K562 (cell line): ENCODE results near the gene DOCK8. TPM values are rescaled to one million over a fixed set of nuclear protein-coding genes. Genes with fewer than 3 reads are reported as not detected.
A peak's percentile ranks its signal among the peaks of the same experiment; 100 is the strongest.

ENCODE experiments used
- ARID1B ChIP-seq: fragments of 450-650 bp; IDR thresholded peaks from 2 replicates; pipeline ENCODE4 v1.6.1; 2016; ENCODE audit warnings: antibody characterized with exemption, mild to moderate bottlenecking, inconsistent platforms
- BCLAF1 ChIP-seq, 2 experiments: fragments of 450-650 bp in 1 of 2; IDR thresholded peaks; 2 replicates each; pipeline ENCODE4 v1.6.1; 2011 to 2017; ENCODE audit warnings: low read depth in 2 of 2, antibody characterized with exemption in 1 of 2, borderline replicate concordance in 1 of 2, low read length in 1 of 2, mild to moderate bottlenecking in 1 of 2, mixed read lengths in 1 of 2; ENCODE audit not compliant: control insufficient read depth in 1 of 2
- DEAF1 ChIP-seq: fragments of 450-650 bp; formaldehyde crosslinking; IDR thresholded peaks from 2 replicates; pipeline ENCODE4 v1.4.0; 2020; ENCODE audit warnings: mild to moderate bottlenecking, moderate library complexity
- EP300 ChIP-seq: IDR thresholded peaks from 2 replicates; pipeline ENCODE4 v1.6.1; 2012; ENCODE audit warnings: low read length, improper control_type of control experiment
- FOXA1 ChIP-seq: fragments of 450-650 bp; IDR thresholded peaks from 2 replicates; pipeline ENCODE4 v1.6.1; 2016; ENCODE audit warnings: mild to moderate bottlenecking, borderline replicate concordance
- POLR3G ChIP-seq: IDR thresholded peaks from 2 replicates; pipeline ENCODE4 v1.6.1; 2011; ENCODE audit not compliant: insufficient read length, insufficient replicate concordance; ENCODE audit errors: extremely low read depth
- SFPQ ChIP-seq: fragments of 200-400 bp; formaldehyde crosslinking; IDR thresholded peaks from 2 replicates; pipeline ENCODE4 v1.6.1; 2017; ENCODE audit warnings: mild to moderate bottlenecking, low read depth, low read length, moderate library complexity
- SMARCE1 ChIP-seq: fragments of 450-650 bp; IDR thresholded peaks from 2 replicates; pipeline ENCODE4 v1.7.1; 2016; ENCODE audit warnings: mild to moderate bottlenecking
- SNIP1 ChIP-seq: fragments of 450-650 bp; IDR thresholded peaks from 2 replicates; pipeline ENCODE4 v1.7.1; 2017; ENCODE audit warnings: low read depth, mild to moderate bottlenecking
- SOX6 ChIP-seq: fragments of 450-650 bp; IDR thresholded peaks from 2 replicates; pipeline ENCODE4 v1.6.1; 2014; ENCODE audit warnings: mild to moderate bottlenecking
- STAT5A ChIP-seq: IDR thresholded peaks from 2 replicates; pipeline ENCODE4 v1.6.1; 2012; ENCODE audit warnings: low read length, inconsistent platforms, borderline replicate concordance
- TAL1 ChIP-seq: fragments of 450-650 bp; IDR thresholded peaks from 2 replicates; pipeline ENCODE4 v1.6.1; 2016; ENCODE audit warnings: mild to moderate bottlenecking
- TEAD4 ChIP-seq, 2 experiments: sonication (generic) in 1 of 2; formaldehyde crosslinking in 1 of 2; IDR thresholded peaks; 2 replicates each; pipeline versions ENCODE4 v1.6.1 to v1.8.0; 2012 to 2022; ENCODE audit warnings: borderline replicate concordance in 1 of 2, inconsistent platforms in 1 of 2, low read length in 1 of 2, mild to moderate bottlenecking in 1 of 2, missing genetic modification reagents in 1 of 2
- ZNF395 ChIP-seq: fragments of 200-800 bp; sonication (Bioruptor generic); IDR thresholded peaks from 2 replicates; pipeline ENCODE4 v1.6.1; 2017; ENCODE audit warnings: missing genetic modification characterization, missing compliant biosample characterization
- ZNF584 ChIP-seq: fragments of 200-800 bp; sonication (Bioruptor generic); IDR thresholded peaks from 2 replicates; pipeline ENCODE4 v1.6.1; 2016; ENCODE audit warnings: low read depth, mild to moderate bottlenecking, missing genetic modification characterization, missing compliant biosample characterization
- ZNF764 ChIP-seq: fragments of 250-450 bp; sonication (Bioruptor Pico); IDR thresholded peaks from 2 replicates; pipeline ENCODE4 v1.4.0; 2020; ENCODE audit warnings: low read depth, mild to moderate bottlenecking, moderate library complexity
- polyA plus RNA-seq, 8 experiments: library from polyadenylated mRNA; depleted of rRNA in 4 of 8; stranded (reverse) in 5 of 8; unstranded in 3 of 8; fragments of >200 nt; fragmentation: Nextera tagmentation in 2 of 8; fragmentation: Illumina TruSeq in 1 of 8; extraction: Ambion mirVana in 2 of 8; extraction: Trizol in 1 of 8; gene quantifications; 2 replicates each; pipeline versions ENCODE4 v1.2.1 to v1.2.3, GENCODE V29; 2011 to 2014; ENCODE audit warnings: inconsistent platforms in 1 of 8, missing spikeins in 1 of 8
- total RNA-seq, 7 experiments: library from RNA; depleted of rRNA in 6 of 7; stranded (reverse); fragments of >200 nt in 6 of 7; fragmentation: Illumina TruSeq in 2 of 7; extraction: Trizol in 2 of 7; gene quantifications; 2 replicates each; pipeline versions ENCODE4 v1.2.1 to v1.2.3, GENCODE V29; 2011 to 2021; ENCODE audit warnings: low replicate concordance in 1 of 7

The DOCK8 gene
- total and polyA plus RNA-seq, 9 of the 15 experiments (the other 6 are each of a cell fraction or from before 2014, with no cell fraction given) = 14.4 to 53.8 (median 25.1) TPM

DNA sequence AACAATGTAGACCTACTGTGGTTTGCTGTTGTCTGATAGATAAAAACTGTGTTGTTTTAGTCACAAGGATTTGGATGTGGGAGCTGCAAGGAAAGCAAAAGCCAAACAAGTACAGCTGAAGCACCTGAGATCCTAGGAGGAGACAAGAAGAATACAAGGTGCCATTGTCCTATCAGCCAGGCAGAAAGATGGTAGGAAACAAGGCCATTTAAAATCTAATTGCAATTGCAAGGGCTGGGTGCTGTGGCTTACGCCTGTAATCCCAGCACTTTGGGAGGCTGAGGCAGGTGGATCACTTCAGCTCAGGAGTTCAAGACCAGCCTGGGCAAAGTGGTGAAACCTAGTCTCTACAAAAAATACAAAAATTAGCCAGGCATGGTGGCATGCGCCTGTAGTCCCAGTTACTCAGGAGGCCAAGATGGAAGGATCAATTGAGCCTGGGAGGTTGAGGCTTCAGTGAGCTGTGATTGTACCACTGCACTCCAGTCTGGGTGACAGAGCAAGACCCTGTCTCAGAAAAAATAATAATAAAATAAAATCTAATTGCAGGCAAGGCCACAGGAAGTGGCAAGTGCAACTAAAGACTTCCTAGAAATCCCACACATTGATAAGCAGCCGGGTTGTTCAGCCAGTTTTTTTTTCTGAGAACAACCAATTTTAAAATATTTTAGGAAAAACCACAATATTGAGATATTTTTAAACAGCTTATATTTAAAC lies 22.6 kb downstream of the DOCK8 start (continued):
- no peak for TF ChIP-seq SFPQ
- TF ChIP-seq ZNF764 (CRISPR knock-in tag) = no peak
- peak; percentile 61; the same call in 1 of the 2 replicates for TF ChIP-seq ARID1B
- peak; percentile 37; the same call in 1 of the 2 replicates for TF ChIP-seq TEAD4 (IDR thresholded peaks at IDR 0.05; ENCODE audit: low read length)
- TF ChIP-seq TEAD4 (CRISPR knock-in tag; IDR thresholded peaks at IDR 0.05; ENCODE audit: borderline replicate concordance) = no peak
- no peak for TF ChIP-seq BCLAF1 (IDR thresholded peaks at IDR 0.05; ENCODE audit: borderline replicate concordance in 1 of 2, control insufficient read depth in 1 of 2, low read depth in 2 of 2, low read length in 1 of 2)
- TF ChIP-seq STAT5A = peak; percentile 70
- no peak for TF ChIP-seq POLR3G
- peak; percentile 67; the same call in 1 of the 2 replicates for TF ChIP-seq EP300
- TF ChIP-seq DEAF1 (CRISPR knock-in tag) = no peak
- no peak for TF ChIP-seq SNIP1
- TF ChIP-seq FOXA1 = no peak
- peak; percentile 41; the same call in 1 of the 2 replicates for TF ChIP-seq ZNF395 (CRISPR knock-in tag)
- 0 out of 2 replicates have a peak, but pooled peaks have one; percentile 16 for TF ChIP-seq SOX6
- TF ChIP-seq ZNF584 (CRISPR knock-in tag) = 0 out of 2 replicates have a peak, but pooled peaks have one; percentile 14
- peak; percentile 52; the same call in 1 of the 2 replicates for TF ChIP-seq SMARCE1
- 0 out of 2 replicates have a peak, but pooled peaks have one; percentile 11 for TF ChIP-seq TAL1
